H9 (cell line): ENCODE data around the gene ZFP36. TPM values are rescaled to one million over a fixed set of nuclear protein-coding genes. Genes with fewer than 3 reads are reported as not detected.

Source experiments
- DNase-seq: peaks from one replicate; pipeline ENCODE4 v3.0.0-alpha.2; 2017
- H2AFZ ChIP-seq: one replicate; pipeline ENCODE4 v1.6.1; 2013; ENCODE audit warnings: mild to moderate bottlenecking, low read length, control low read depth, moderate library complexity
- H2AK5ac ChIP-seq: 2 replicates; pipeline ENCODE4 v1.6.1; 2013; ENCODE audit warnings: low read length, control low read depth, mixed read lengths; ENCODE audit not compliant: insufficient read length
- H2BK120ac ChIP-seq: one replicate; pipeline ENCODE4 v1.6.1; 2013; ENCODE audit warnings: low read depth, mild to moderate bottlenecking, low read length, control low read depth, inconsistent platforms; ENCODE audit not compliant: poor library complexity, severe bottlenecking
- H2BK12ac ChIP-seq: 2 replicates; pipeline ENCODE4 v1.6.1; 2013; ENCODE audit warnings: low read length, control low read depth, mixed read lengths, low read depth; ENCODE audit not compliant: insufficient read length
- H2BK15ac ChIP-seq: 2 replicates; pipeline ENCODE4 v1.6.1; 2013; ENCODE audit warnings: low read depth, low read length, control low read depth
- H2BK20ac ChIP-seq: one replicate; pipeline ENCODE4 v1.6.1; 2013; ENCODE audit warnings: low read depth, mild to moderate bottlenecking, low read length, control low read depth, inconsistent platforms; ENCODE audit not compliant: poor library complexity, severe bottlenecking
- H2BK5ac ChIP-seq: 2 replicates; pipeline ENCODE4 v1.6.1; 2013; ENCODE audit warnings: low read length, control low read depth, mixed read lengths; ENCODE audit not compliant: insufficient read length
- H3K14ac ChIP-seq: 2 replicates; pipeline ENCODE4 v1.6.1; 2013; ENCODE audit warnings: low read length, control low read depth; ENCODE audit not compliant: insufficient read depth
- H3K18ac ChIP-seq: 2 replicates; pipeline ENCODE4 v1.6.1; 2013; ENCODE audit warnings: low read depth, mild to moderate bottlenecking, mixed read lengths, low read length, control low read depth; ENCODE audit not compliant: insufficient read length
- H3K23ac ChIP-seq: 2 replicates; pipeline ENCODE4 v1.6.1; 2013; ENCODE audit warnings: low read length, control low read depth, mixed read lengths, low read depth; ENCODE audit not compliant: insufficient read length
- H3K23me2 ChIP-seq: 2 replicates; pipeline ENCODE4 v1.6.1; 2013; ENCODE audit warnings: low read depth, mild to moderate bottlenecking, mixed read lengths, low read length, control low read depth; ENCODE audit not compliant: insufficient read length, poor library complexity, severe bottlenecking
- H3K27ac ChIP-seq: 2 replicates; pipeline ENCODE4 v1.5.1; 2013; ENCODE audit warnings: low read length, control low read depth, mixed read lengths, low read depth; ENCODE audit not compliant: insufficient read length
- H3K27me3 ChIP-seq: 2 replicates; pipeline ENCODE4 v1.6.1; 2013; ENCODE audit warnings: low read length, control low read depth, inconsistent platforms; ENCODE audit not compliant: insufficient read depth
- H3K4ac ChIP-seq: 2 replicates; pipeline ENCODE4 v1.6.1; 2013; ENCODE audit warnings: low read depth, mild to moderate bottlenecking, control low read depth, inconsistent platforms, low read length, moderate library complexity
- H3K4me1 ChIP-seq: 2 replicates; pipeline ENCODE4 v1.6.1; 2013; ENCODE audit warnings: low read length, control low read depth, inconsistent platforms; ENCODE audit not compliant: insufficient read depth
- H3K4me2 ChIP-seq: 2 replicates; pipeline ENCODE4 v1.6.1; 2013; ENCODE audit warnings: low read length, control low read depth, mixed read lengths; ENCODE audit not compliant: insufficient read length, insufficient read depth
- H3K56ac ChIP-seq: 2 replicates; pipeline ENCODE4 v1.6.1; 2013; ENCODE audit warnings: low read depth, mild to moderate bottlenecking, mixed read lengths, low read length, control low read depth; ENCODE audit not compliant: insufficient read length
- H3K79me1 ChIP-seq: 2 replicates; pipeline ENCODE4 v1.6.1; 2013; ENCODE audit warnings: low read depth, mild to moderate bottlenecking, moderate library complexity, low read length, control low read depth, inconsistent platforms; ENCODE audit not compliant: insufficient read depth, poor library complexity, severe bottlenecking
- H3K79me2 ChIP-seq: 2 replicates; pipeline ENCODE4 v1.6.1; 2013; ENCODE audit warnings: low read length, control low read depth, inconsistent platforms; ENCODE audit not compliant: insufficient read depth
- H3K9ac ChIP-seq: 2 replicates; pipeline ENCODE4 v1.6.1; 2013; ENCODE audit warnings: low read length, control low read depth, mixed read lengths; ENCODE audit not compliant: insufficient read length; ENCODE audit errors: extremely low read depth
- H3K9me3 ChIP-seq: one replicate; pipeline ENCODE4 v1.6.1; 2013; ENCODE audit warnings: low read depth, low read length, inconsistent platforms; ENCODE audit not compliant: control insufficient read depth
- H3T11ph ChIP-seq: one replicate; pipeline ENCODE4 v1.6.1; 2013; ENCODE audit warnings: mild to moderate bottlenecking, low read length, control low read depth, inconsistent platforms
- H4K20me1 ChIP-seq: one replicate; pipeline ENCODE4 v1.6.1; 2013; ENCODE audit not compliant: control insufficient read depth, insufficient read length, insufficient read depth
- H4K5ac ChIP-seq: 2 replicates; pipeline ENCODE4 v1.6.1; 2013; ENCODE audit warnings: low read depth, mild to moderate bottlenecking, mixed read lengths, low read length, control low read depth; ENCODE audit not compliant: insufficient read length
- H4K8ac ChIP-seq: replicated peaks from 2 replicates; pipeline ENCODE4 v1.6.1; 2013; ENCODE audit warnings: low read length, control low read depth, mixed read lengths, low read depth; ENCODE audit not compliant: insufficient read length
- H4K91ac ChIP-seq: 2 replicates; pipeline ENCODE4 v1.6.1; 2013; ENCODE audit warnings: low read depth, mild to moderate bottlenecking, moderate library complexity, mixed read lengths, low read length, control low read depth; ENCODE audit not compliant: insufficient read length
- H3K27ac Mint-ChIP-seq, 3 experiments: 2 replicates in 2 of 3; 3 replicates in 1 of 3; pipeline ENCODE4 v1.8.0; 2020 to 2021; ENCODE audit warnings: mixed read lengths in 3 of 3, mild to moderate bottlenecking in 1 of 3, moderate library complexity in 1 of 3
- H3K27me3 Mint-ChIP-seq: 2 replicates; pipeline ENCODE4 v1.8.0; 2021; ENCODE audit warnings: low read depth, mild to moderate bottlenecking, moderate library complexity, mixed read lengths
- H3K36me3 Mint-ChIP-seq, 3 experiments: 2 replicates in 2 of 3; 3 replicates in 1 of 3; pipeline ENCODE4 v1.8.0; 2020 to 2021; ENCODE audit warnings: low read depth in 3 of 3, mixed read lengths in 3 of 3; ENCODE audit not compliant: insufficient read depth in 1 of 3
- H3K4me1 Mint-ChIP-seq, 2 experiments: 2 replicates each; pipeline ENCODE4 v1.8.0; 2020; ENCODE audit warnings: mixed read lengths in 2 of 2
- H3K4me3 Mint-ChIP-seq, 2 experiments: 2 replicates in 1 of 2; 3 replicates in 1 of 2; pipeline ENCODE4 v1.8.0; 2020 to 2021; ENCODE audit warnings: mild to moderate bottlenecking in 2 of 2, mixed read lengths in 2 of 2, moderate library complexity in 1 of 2
- H3K9me3 Mint-ChIP-seq, 2 experiments: 2 replicates in 1 of 2; 3 replicates in 1 of 2; pipeline ENCODE4 v1.8.0; 2020; ENCODE audit warnings: mild to moderate bottlenecking in 2 of 2, mixed read lengths in 2 of 2, moderate library complexity in 1 of 2
- CTCF ChIP-seq: fragments of 200-600 bp; sonication (generic); conservative IDR thresholded peaks from 3 replicates; pipeline ENCODE4 v1.8.0; 2021; ENCODE audit warnings: antibody characterized with exemption, mild to moderate bottlenecking
- WGBS: extraction: QIAGEN DNeasy Blood & Tissue Kit; methylation state at CpG from one replicate; pipeline ENCODE4 v1.1.7; 2013; ENCODE audit warnings: missing lambda C conversion rate, low lambda C conversion rate, mixed read lengths; ENCODE audit not compliant: insufficient read length; ENCODE audit errors: extremely low coverage; 5-methylcytosine and 5-hydroxymethylcytosine counted together
- total RNA-seq: library from RNA; stranded (reverse); gene quantifications from 2 replicates; pipeline ENCODE4 v1.2.1, GENCODE V29; 2021

Gene ZFP36
- total RNA-seq, 1 experiment from 2014 or later = 14.6 TPM

- no CpG with 5 or more reads among the region's 5 CpGs for WGBS
These were observed 35.9 kb upstream of the ZFP36 start for GRCh38 chr19:39370735-39371134.

More at GRCh38 chr19:39370735-39371134, 35.9 kb upstream of the ZFP36 start:
- Histone ChIP-seq H3T11ph (no peak overlapping the region), H3K14ac (no peak overlapping the region), H3K27ac (no peak overlapping the region), H4K5ac (no peak overlapping the region), H3K79me2 (no peaks in the 10 kb centered on the region), H2BK15ac (no peak overlapping the region), H3K18ac (no peak overlapping the region), H2AFZ (no peak overlapping the region), H4K8ac (no peak overlapping the region), H2BK20ac (no peak overlapping the region), H3K23me2 (no peaks in the 10 kb centered on the region), H3K79me1 (no peaks in the 10 kb centered on the region), H3K4me2 (no peak overlapping the region), H2BK120ac (no peak overlapping the region), H2BK5ac (no peak overlapping the region), H3K4ac (no peak overlapping the region), H4K91ac (no peak overlapping the region), H3K4me1 (no peaks in the 10 kb centered on the region), H3K23ac (no peak overlapping the region), H2BK12ac (no peak overlapping the region), H3K9ac (no peak overlapping the region), H3K9me3 (no peaks in the 10 kb centered on the region), H3K56ac (no peak overlapping the region), H4K20me1 (no peaks in the 10 kb centered on the region), H3K27me3 (no peaks in the 10 kb centered on the region), H2AK5ac (no peak overlapping the region)
- Mint-ChIP-seq H3K4me1 (no peaks in the 10 kb centered on the region), H3K27me3 (no peaks in the 10 kb centered on the region; the same call in 1 of the 2 replicates), H3K4me3 (no peak overlapping the region), H3K36me3 (peaks cover 43 to 71% (median 62%) of the 10 kb centered on the region in 3 experiments), H3K27ac (no peak overlapping the region), H3K9me3 (no peaks in the 10 kb centered on the region; a peak in 1 of 5 replicates)
- TF ChIP-seq CTCF = no peak
- no peak for DNase-seq
